ENCODE data around the gene CGB2. TPM values are rescaled to one million over a fixed set of nuclear protein-coding genes. Genes with fewer than 3 reads are reported as not detected.
"Not testable (repeated sequence)": the region's sequence is repeated elsewhere in the genome, so short reads cannot be mapped to it uniquely, and the experiment has no call there.

CGB2 gene
- total and polyA plus RNA-seq, 9 donors = 0.27 TPM; not detected in 8

- Histone ChIP-seq H3K4me1 (ENCODE audit: control insufficient read depth, insufficient read depth, low read length) (peaks cover 22% of the 10 kb centered on the region), H3K27ac (ENCODE audit: low read length) (no peak overlapping the region), H3K9me3 (replicated peaks; ENCODE audit: control insufficient read depth, low read depth, low read length) (no peaks in the 10 kb centered on the region), H3K27me3 (ENCODE audit: control insufficient read depth, insufficient read depth, low read length) (peaks cover 68% of the 10 kb centered on the region), H3K36me3 (ENCODE audit: control insufficient read depth, insufficient read depth, low read length) (no peaks in the 10 kb centered on the region), H3K4me3 (ENCODE audit: low read length) (peak overlapping the region; percentile 51)
- DNase-seq = peak; percentile 54
- WGBS (ENCODE audit: insufficient coverage) = under 1% methylated on average over 53 of the region's 63 CpGs
These were observed 24.6 kb downstream of the CGB2 start for GRCh38 chr19:49056101-49056901.

- Histone ChIP-seq H3K4me1 (ENCODE audit: control insufficient read depth, insufficient read depth, low read length) (peaks cover 22% of the 10 kb centered on the region), H3K27me3 (ENCODE audit: control insufficient read depth, insufficient read depth, low read length) (peaks cover 72% of the 10 kb centered on the region)
- WGBS (ENCODE audit: insufficient coverage) = 6% methylated on average over 13 of the region's 34 CpGs
These were observed 25.4 kb downstream of the CGB2 start for GRCh38 chr19:49056902-49057596.

GRCh38 chr19:49057636-49058234 lies 26.0 kb downstream of the CGB2 start, which contains the start of gene CGB7:
Gene CGB7 (minus strand): TSS chr19:49057749. CDS start chr19:49055375, 2,374 bp downstream.
- Histone ChIP-seq H3K4me3 (ENCODE audit: low read length) (peak within 1 kb of the TSS; percentile 51), H3K4me1 (ENCODE audit: control insufficient read depth, insufficient read depth, low read length) (peaks cover 22% of the 10 kb centered on the region), H3K9me3 (replicated peaks; ENCODE audit: control insufficient read depth, low read depth, low read length) (no peaks in the 10 kb centered on the region), H3K27ac (ENCODE audit: low read length) (no peak within 1 kb of the TSS), H3K36me3 (ENCODE audit: control insufficient read depth, insufficient read depth, low read length) (no peaks in the 10 kb centered on the region), H3K27me3 (ENCODE audit: control insufficient read depth, insufficient read depth, low read length) (peaks cover 72% of the 10 kb centered on the region)
- under 1% methylated on average over 24 of the region's 38 CpGs for WGBS (ENCODE audit: insufficient coverage)
- peak; percentile 47 for DNase-seq

More at GRCh38 chr19:49056902-49057596, 25.4 kb downstream of the CGB2 start:
- not testable (repeated sequence) for H3K27ac ChIP-seq (ENCODE audit: low read length); H3K36me3 ChIP-seq (ENCODE audit: control insufficient read depth, insufficient read depth, low read length); H3K9me3 ChIP-seq (replicated peaks; ENCODE audit: control insufficient read depth, low read depth, low read length); DNase-seq
- peak overlapping the region; percentile 51 for H3K4me3 ChIP-seq (ENCODE audit: low read length)

GRCh38 chr19:49058562-49058961 lies 26.9 kb downstream of the CGB2 start:
- no peak for DNase-seq
- WGBS (ENCODE audit: insufficient coverage) = 24% methylated on average over 5 of the region's 10 CpGs
- peaks cover 74% of the 10 kb centered on the region for H3K27me3 ChIP-seq (ENCODE audit: control insufficient read depth, insufficient read depth, low read length)

GRCh38 chr19:49059053-49059452 lies 27.4 kb downstream of the CGB2 start:
- DNase-seq = no peak
- Histone ChIP-seq H3K36me3 (ENCODE audit: control insufficient read depth, insufficient read depth, low read length) (no peaks in the 10 kb centered on the region), H3K4me1 (ENCODE audit: control insufficient read depth, insufficient read depth, low read length) (peaks cover 22% of the 10 kb centered on the region), H3K4me3 (ENCODE audit: low read length) (no peak overlapping the region), H3K9me3 (replicated peaks; ENCODE audit: control insufficient read depth, low read depth, low read length) (no peaks in the 10 kb centered on the region), H3K27me3 (ENCODE audit: control insufficient read depth, insufficient read depth, low read length) (peaks cover 74% of the 10 kb centered on the region), H3K27ac (ENCODE audit: low read length) (no peak overlapping the region)
- WGBS (ENCODE audit: insufficient coverage) = 8% methylated on average over 6 of the region's 9 CpGs

More at GRCh38 chr19:49058562-49058961, 26.9 kb downstream of the CGB2 start:
- Histone ChIP-seq H3K27ac (ENCODE audit: low read length) (no peak overlapping the region), H3K36me3 (ENCODE audit: control insufficient read depth, insufficient read depth, low read length) (no peaks in the 10 kb centered on the region), H3K9me3 (replicated peaks; ENCODE audit: control insufficient read depth, low read depth, low read length) (no peaks in the 10 kb centered on the region), H3K4me3 (ENCODE audit: low read length) (no peak overlapping the region), H3K4me1 (ENCODE audit: control insufficient read depth, insufficient read depth, low read length) (peaks cover 22% of the 10 kb centered on the region)

GRCh38 chr19:49061000-49061399 lies 29.3 kb downstream of the CGB2 start:
- WGBS (ENCODE audit: insufficient coverage) = 97% methylated on average over 2 of the region's 2 CpGs
- H3K27me3 ChIP-seq (ENCODE audit: control insufficient read depth, insufficient read depth, low read length) = peaks cover 78% of the 10 kb centered on the region

GRCh38 chr19:49061445-49061844 lies 29.8 kb downstream of the CGB2 start:
- 68% methylated on average over 25 of the region's 25 CpGs for WGBS (ENCODE audit: insufficient coverage)
- H3K27ac ChIP-seq (ENCODE audit: low read length) = no peak overlapping the region
- H3K36me3 ChIP-seq (ENCODE audit: control insufficient read depth, insufficient read depth, low read length) = no peaks in the 10 kb centered on the region
- H3K9me3 ChIP-seq (replicated peaks; ENCODE audit: control insufficient read depth, low read depth, low read length) = no peaks in the 10 kb centered on the region
- peaks cover 78% of the 10 kb centered on the region for H3K27me3 ChIP-seq (ENCODE audit: control insufficient read depth, insufficient read depth, low read length)
- H3K4me1 ChIP-seq (ENCODE audit: control insufficient read depth, insufficient read depth, low read length) = peaks cover 34% of the 10 kb centered on the region
- DNase-seq = no peak
- no peak overlapping the region for H3K4me3 ChIP-seq (ENCODE audit: low read length)

More at GRCh38 chr19:49061000-49061399, 29.3 kb downstream of the CGB2 start:
- no peaks in the 10 kb centered on the region for H3K9me3 ChIP-seq (replicated peaks; ENCODE audit: control insufficient read depth, low read depth, low read length)
- no peaks in the 10 kb centered on the region for H3K36me3 ChIP-seq (ENCODE audit: control insufficient read depth, insufficient read depth, low read length)
- peaks cover 34% of the 10 kb centered on the region for H3K4me1 ChIP-seq (ENCODE audit: control insufficient read depth, insufficient read depth, low read length)
- no peak for DNase-seq
- no peak overlapping the region for H3K4me3 ChIP-seq (ENCODE audit: low read length)
- no peak overlapping the region for H3K27ac ChIP-seq (ENCODE audit: low read length)

- DNase-seq = no peak
- WGBS (ENCODE audit: insufficient coverage) = 30% methylated on average over 3 of the region's 10 CpGs
- no peaks in the 10 kb centered on the region for H3K36me3 ChIP-seq (ENCODE audit: control insufficient read depth, insufficient read depth, low read length)
- no peaks in the 10 kb centered on the region for H3K9me3 ChIP-seq (replicated peaks; ENCODE audit: control insufficient read depth, low read depth, low read length)
- no peak overlapping the region for H3K4me3 ChIP-seq (ENCODE audit: low read length)
- peaks cover 72% of the 10 kb centered on the region for H3K27me3 ChIP-seq (ENCODE audit: control insufficient read depth, insufficient read depth, low read length)
- peaks cover 28% of the 10 kb centered on the region for H3K4me1 ChIP-seq (ENCODE audit: control insufficient read depth, insufficient read depth, low read length)
- H3K27ac ChIP-seq (ENCODE audit: low read length) = no peak overlapping the region
These were observed 32.4 kb downstream of the CGB2 start for GRCh38 chr19:49064029-49064629.

GRCh38 chr19:49064768-49065611 lies 33.3 kb downstream of the CGB2 start, which contains the start of gene NTF4:
Gene NTF4 (minus strand): TSS chr19:49064818. CDS start chr19:49061997, 2,821 bp downstream.
- Histone ChIP-seq H3K36me3 (ENCODE audit: control insufficient read depth, insufficient read depth, low read length) (no peaks in the 10 kb centered on the region), H3K27ac (ENCODE audit: low read length) (no peak within 1 kb of the TSS), H3K4me1 (ENCODE audit: control insufficient read depth, insufficient read depth, low read length) (peaks cover 28% of the 10 kb centered on the region), H3K4me3 (ENCODE audit: low read length) (no peak within 1 kb of the TSS), H3K27me3 (ENCODE audit: control insufficient read depth, insufficient read depth, low read length) (peaks cover 71% of the 10 kb centered on the region), H3K9me3 (replicated peaks; ENCODE audit: control insufficient read depth, low read depth, low read length) (no peaks in the 10 kb centered on the region)
- DNase-seq = peak; percentile 41
- under 1% methylated on average over 37 of the region's 53 CpGs for WGBS (ENCODE audit: insufficient coverage)

All from muscle of leg (tissue), 11 donors.